HG02943 (cell line): ENCODE data around the gene PRKCB.
"Not testable (repeated sequence)": the region's sequence is repeated elsewhere in the genome, so short reads cannot be mapped to it uniquely, and the experiment has no call there.

Experiments
- ATAC-seq: cut with Tn5 transposase; IDR thresholded peaks from one replicate; pipeline ENCODE4 v1.9.1; 2021; ENCODE audit warnings: mild to moderate bottlenecking, low read depth, moderate library complexity; ENCODE audit not compliant: unreplicated experiment

PRKCB gene

DNA sequence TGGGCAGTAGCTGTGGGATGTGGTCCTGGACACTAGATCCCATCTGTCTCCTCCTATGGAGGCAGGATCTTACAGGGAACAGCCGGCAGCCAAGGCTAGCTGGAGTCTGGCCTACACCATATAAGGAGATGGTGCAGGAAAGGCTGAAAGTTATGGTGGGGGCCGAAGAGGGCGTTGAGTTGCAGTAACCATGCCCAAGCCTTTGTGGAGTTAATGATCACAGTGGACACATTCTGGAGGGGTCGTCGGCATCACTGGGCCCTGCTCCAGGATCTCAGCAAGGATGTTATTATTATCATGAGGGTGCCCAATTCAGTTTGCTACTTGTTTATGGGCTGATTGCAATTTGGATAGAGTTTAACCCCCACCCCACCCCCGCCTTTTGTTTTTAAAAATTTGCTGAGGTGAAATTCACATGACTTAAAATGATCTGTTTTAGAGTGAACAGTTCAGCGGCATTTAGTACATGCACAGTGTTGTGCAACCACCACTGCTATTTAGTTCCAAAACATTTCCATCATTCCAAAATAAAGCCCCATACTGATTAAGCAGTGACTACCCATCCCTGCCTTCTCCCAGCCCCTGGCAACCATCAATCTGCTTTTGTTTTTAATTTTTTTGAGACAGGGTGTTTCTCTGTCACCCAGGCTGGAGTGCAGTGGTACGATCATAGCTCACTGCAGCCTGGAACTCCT, 236.0 kb downstream of the PRKCB start:
- ATAC-seq: no peak

DNA sequence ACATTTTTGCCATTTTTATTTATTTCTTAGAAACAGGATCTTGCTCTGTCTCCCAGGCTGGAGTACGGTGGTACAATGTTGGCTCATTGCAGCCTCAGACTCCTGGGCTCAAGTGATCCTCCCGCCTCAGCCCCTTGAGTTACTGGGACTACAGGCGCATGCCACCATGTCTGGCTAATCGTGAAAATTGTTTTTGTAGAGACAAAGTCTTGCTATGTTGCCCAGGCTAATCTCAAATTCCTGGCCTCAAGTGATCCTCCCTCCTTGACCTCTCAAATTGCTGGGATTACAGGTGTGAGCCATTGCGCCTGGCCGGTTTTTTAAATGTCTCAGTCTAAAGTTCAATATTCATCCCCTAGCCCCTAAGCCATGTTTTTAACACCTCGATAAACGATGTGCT, 237.5 kb downstream of the PRKCB start:
- no peak for ATAC-seq

DNA sequence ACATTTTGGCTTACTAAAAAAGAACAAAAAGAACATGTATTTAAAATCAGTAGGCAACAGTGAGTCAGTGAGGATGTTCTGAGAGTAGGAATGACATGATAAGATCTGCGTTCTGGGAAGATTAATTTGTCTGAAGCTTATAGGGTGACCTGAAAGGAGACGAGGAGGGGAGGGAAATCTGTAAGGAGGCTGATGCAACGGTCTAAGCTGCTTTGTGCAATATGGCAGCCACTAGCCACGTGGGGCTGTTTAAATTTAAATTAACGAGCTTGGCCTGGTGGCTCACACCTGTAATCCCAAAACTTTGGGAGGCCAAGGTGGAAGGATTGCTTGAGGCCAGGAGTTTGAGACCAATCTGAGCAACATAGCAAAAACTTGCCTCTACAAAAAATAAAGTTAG, 238.8 kb downstream of the PRKCB start:
- ATAC-seq: no peak

DNA sequence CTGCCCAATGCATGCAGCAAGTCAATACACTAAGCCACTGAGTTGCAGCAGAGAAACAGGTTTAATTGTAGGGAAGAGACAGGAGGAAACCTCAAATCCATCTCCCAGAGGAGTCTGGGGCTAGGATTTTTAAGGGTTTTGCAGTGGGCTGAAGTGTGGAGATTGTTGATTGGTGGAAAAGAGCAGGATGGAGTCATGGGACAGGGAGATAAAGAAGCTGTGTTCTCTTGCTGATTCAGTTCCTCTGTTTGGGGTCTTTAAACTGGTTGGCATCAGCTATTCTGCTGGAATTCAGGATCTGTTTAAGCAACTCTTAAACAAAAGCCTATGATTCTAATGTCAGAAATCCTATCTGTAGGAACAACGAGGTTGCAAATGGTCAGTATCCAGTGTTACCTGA, 239.5 kb downstream of the PRKCB start:
- no peak for ATAC-seq

DNA sequence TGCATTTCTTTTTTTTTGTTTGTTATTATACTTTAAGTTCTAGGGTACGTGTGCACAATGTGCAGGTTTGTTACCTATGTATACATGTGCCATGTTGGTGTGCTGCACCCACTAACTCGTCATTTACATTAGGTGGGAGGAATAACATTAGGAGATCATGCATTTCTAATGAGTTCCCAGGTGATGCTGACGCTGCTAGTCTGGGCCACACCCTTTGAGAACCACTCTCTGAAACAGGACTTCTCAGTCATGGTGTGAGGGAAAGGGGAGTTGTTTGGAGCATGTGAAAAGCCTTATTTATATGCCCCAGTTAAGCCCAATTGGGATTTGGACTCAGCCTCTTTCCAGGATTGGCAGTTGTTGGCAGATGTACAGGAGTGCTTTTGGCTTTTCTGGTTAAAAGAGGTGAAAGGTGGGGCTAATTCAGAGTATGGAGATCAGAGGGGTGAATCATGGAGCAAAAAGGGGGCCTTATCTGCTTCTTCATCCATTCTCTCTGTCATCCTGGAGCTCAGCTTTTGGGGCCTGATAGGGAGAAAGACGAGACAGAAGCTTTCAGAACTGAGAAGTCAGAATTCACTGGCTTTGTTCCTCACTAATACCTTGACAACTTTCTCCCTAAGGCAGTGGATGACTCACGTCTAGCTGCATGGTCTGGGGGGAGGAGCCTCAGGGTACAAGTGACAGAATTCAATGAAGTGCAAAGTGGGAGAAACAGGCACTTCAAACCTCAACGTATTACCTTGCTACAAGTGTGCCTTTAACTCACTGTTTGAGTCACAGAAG, 240.3 kb downstream of the PRKCB start:
- ATAC-seq: no peak

DNA sequence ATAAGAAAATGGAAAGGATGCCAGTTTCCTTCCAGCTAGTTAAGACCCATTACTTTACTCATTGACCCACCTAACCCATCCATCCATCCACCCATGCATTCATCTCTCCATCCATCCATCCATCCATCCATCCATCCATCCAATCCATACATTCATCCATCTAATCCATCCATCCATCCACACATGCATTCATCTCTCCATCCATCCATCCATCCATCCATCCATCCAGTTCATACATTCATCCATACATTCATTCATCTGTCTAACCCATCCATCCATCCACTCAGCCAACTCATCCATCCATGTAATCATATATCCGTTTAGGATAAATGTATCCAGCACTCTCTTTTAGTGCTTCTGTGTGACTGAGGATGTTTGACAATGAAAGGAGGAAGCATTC, 241.5 kb downstream of the PRKCB start:
- ATAC-seq: no peak

DNA sequence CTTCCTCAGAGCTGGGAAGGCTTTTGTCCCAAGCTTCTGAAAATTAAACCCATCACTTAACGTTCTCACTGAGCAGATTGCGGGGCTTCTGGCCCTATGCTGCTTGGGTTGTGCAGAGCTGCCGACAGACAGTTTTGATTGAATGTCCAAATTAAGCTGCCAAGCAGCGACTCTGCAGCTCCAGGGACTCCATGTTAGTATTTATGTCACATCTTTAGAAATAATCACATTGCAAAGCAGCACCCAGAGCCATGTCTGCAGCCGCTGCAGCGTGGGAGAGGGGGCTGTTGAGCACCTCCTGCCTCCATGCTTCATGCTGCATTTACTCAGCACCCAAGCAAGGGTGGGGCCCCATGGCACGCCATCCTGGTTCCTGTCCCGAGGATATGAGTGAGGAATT, 242.2 kb downstream of the PRKCB start:
- no peak for ATAC-seq

DNA sequence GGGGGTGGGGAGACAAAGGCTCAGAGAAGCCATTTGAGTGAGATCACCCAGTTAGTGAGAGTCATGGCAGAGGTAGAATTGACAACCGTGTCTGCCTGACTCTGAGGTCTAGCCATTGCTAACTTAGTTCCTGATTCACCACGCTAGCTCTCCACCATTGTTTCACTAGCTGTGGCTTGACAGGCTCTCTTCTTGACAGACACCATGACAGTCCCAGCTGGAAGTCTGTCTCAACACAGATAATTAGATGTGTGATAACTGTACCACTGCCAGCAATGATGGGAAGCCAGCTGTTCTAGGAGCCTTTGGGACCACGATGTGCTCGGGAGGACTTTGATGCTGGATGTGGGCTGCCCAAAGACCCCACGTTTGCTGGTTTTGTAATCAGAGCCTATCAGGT, 249.9 kb downstream of the PRKCB start:
- no peak for ATAC-seq

DNA sequence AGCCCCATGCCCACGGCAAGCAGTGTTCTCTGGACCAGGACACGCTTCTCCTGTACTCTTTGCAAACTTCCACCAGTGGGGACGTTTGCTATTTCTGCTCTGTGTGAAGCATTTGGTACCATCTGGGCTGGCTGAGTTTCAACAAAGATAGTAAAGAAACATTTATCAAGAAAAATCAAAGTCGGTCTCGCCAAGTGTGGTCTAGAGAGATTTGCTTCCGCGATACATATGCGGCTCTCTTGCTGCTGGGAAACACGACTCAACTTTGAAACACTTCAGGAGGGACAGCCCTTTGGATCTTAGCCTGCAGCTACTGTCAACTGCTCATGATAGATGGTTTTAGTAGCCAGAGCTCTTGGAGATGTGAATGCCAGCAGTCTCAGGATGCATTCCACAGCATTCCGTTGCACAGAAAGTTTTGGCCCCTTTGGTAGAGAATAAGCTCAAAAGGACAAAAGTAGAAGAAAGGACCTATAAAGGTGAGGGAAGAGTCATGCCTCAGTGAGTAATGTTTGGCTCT, 252.2 kb downstream of the PRKCB start:
- ATAC-seq: no peak

DNA sequence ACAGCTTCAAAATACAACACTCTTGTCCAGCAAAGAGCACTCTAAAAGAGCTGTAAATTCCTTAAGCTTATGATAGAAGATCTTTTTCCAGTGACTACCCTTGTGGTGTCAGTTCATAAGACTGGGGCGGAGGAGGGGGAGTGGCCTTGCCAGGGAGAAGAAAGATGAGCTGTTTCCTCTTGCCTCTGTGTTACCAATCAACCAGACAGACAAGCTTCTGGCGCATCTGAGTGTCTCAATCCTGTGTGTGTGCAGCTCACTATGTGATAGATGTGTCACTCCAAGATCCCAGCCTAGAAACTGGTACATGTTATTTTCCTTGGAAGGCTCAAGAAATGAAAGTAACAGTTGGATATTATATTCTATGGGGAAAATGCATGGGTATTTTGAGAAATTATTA, 253.0 kb downstream of the PRKCB start:
- no peak for ATAC-seq

DNA sequence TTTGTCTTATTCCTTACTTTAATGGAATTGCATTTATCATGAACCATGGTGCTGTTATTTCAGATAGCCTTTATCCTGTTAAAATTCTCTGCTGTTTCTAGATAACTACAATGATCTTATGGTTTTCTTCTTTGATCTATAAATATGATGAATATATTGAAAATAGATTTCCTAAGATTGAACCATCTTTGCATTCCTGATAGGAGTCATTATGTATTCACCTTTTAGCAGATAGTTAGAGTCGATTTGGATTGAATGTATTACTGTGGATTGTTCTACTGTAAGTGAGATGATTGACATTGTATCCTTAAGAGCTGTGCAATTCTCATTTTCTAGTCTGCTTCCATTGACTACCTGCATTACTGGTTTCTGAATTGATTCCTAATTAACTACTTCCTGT, 255.3 kb downstream of the PRKCB start:
- no peak for ATAC-seq

DNA sequence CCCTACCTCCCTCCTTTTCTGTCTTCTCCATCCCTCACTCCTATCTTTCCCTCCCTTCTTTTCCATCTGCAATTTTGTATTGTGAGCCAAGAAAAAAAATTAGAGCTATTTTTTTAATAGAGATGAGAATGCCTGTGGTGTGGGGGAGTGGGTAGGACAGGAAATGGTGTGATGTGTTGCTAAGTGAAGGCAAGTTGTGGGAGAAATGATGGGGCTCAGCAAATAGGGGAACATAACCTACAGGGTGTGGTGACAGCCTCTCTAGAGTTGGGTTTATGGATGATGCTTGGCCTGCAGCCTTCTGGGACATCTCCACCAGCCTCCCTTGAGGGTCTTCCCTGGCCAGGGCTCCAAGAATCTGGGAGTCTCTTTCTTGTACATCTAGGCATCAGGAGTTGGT, 257.3 kb downstream of the PRKCB start:
- ATAC-seq: no peak

DNA sequence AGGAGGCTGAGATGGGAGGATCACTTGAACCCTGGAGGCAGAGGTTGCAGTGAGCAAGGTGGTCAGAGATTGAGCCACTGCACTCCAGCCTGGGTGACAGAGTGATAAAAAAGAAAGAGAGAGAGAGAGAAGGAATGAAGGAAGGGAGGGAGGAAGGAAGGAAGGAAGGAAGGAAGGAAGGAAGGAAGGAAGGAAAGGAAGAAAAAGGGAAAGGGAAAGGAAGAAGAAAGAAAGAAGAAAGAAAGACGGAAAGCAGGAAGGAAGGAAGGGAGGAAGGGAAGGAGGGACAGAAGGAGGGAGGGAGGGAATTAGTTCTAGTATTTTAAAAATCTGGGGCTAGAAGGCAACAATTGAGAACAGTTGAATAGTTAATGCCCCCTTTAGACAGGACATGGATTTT, 258.9 kb downstream of the PRKCB start:
- ATAC-seq: no peak

DNA sequence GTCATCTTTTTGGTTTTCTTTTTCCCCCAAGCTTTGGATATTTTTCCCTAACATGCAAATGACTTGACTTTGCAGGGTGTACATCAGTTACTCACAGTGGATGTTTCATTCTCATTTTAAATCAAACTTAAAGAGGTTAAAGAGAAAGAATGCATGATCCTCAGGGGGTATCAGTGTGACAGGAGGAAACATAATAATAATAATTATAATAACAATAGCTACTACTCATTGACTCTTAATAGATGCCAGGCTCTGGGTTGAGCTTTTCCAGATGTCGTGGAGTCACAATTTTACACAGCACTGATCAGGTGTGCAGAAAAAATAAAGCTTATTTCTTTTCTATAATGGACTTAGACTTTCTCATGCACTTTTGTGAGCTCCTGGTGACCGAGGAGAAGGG, 263.1 kb downstream of the PRKCB start:
- no peak for ATAC-seq

DNA sequence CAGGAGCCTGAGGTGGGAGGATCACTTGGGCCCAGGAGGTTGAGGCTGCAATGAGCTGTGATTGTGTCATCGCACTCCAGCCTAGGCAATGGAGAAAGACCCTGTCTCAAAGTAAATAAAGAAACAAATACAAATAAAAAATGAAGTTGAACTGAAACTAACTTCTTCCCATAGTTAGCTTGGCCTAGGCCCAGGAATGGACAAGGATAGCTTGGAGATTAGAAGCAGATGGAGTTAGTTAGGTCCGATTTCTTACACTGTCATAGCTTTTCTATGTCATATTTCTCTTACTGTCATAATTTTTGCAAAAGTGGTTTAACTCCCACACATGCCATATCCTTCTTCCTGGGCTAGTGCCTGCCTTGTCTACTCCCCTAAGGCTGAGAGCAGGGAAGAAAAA, 265.6 kb downstream of the PRKCB start:
- ATAC-seq: no peak

DNA sequence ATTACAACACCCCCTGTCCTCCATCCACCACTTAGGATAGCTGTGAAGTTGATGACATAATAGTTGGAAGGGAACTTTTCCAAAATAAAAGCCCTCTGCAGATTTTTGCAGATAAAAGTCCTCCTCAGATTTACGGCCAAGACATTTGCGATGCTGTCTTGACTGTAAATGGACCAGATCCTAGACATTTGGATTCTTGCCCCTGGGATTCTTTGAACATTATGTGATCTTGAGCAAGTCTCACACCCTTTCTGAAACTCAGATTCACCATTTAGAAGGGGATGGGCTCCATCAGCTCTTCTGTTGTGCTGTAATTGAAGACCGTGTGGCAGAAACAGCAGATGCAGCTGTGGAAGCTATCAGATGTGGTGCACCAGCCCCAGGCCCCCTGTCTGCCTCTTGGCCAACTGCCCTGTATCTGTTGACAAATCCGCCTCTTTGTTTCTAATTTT, 266.5 kb downstream of the PRKCB start:
- no peak for ATAC-seq

DNA sequence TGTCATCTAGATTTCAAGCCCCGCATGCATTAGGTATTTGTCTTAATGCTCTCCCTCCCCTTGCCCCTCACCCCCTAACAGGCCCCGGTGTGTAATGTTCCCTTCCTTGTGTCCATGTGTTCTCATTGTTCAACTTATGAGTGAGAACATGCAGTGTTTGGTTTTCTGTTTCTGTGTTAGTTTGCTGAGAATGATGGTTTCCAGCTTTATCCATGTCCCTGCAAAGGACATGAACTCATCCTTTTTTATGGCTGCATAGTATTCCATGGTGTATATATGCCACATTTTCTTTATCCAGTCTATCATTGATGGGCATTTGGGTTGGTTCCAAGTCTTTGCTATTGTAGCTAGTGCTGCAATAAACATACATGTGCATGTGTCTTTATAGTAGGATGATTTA, 269.7 kb downstream of the PRKCB start:
- ATAC-seq: not testable (repeated sequence)

DNA sequence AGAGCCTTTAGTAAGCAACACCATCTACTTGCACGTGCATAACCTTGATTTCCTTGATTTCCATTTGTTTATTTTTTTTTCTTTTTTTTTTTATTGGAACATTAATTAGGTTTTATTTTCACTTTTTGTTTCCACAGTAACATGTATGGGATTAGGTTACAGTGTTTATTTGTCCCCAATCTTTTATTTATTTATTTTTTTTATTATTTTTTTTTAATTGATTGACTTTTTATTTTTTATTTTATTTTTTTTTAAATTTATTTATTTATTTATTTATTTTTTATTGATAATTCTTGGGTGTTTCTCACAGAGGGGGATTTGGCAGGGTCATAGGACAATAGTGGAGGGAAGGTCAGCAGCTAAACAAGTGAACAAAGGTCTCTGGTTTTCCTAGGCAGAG, 272.3 kb downstream of the PRKCB start:
- ATAC-seq: not testable (repeated sequence)

DNA sequence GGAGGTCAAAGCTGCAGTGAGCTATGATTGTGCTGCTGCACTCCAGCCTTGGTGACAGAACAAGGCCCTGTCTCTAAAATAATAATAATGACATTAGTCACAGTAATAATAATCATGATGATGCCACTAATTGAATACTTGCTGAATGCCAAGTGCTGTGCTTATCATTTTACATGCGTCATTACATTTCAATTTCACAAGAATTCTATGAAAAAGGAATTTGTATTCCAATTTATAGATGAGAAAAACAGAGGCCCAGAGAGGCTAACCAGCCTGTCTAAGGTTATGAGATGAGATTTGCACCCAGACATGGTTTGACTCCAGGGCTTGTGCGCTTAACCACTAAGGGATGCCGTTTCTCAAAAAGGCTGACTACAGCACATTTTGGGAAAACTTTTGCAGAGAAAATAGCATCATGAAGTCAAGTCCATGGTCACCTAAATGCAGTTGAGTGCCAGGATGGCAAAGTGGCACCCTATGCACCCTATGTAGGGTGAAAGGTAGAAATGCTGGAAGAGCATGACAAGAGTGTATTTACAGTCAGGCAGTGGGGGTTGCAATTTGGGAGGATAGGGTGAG, 276.0 kb downstream of the PRKCB start:
- ATAC-seq: no peak

DNA sequence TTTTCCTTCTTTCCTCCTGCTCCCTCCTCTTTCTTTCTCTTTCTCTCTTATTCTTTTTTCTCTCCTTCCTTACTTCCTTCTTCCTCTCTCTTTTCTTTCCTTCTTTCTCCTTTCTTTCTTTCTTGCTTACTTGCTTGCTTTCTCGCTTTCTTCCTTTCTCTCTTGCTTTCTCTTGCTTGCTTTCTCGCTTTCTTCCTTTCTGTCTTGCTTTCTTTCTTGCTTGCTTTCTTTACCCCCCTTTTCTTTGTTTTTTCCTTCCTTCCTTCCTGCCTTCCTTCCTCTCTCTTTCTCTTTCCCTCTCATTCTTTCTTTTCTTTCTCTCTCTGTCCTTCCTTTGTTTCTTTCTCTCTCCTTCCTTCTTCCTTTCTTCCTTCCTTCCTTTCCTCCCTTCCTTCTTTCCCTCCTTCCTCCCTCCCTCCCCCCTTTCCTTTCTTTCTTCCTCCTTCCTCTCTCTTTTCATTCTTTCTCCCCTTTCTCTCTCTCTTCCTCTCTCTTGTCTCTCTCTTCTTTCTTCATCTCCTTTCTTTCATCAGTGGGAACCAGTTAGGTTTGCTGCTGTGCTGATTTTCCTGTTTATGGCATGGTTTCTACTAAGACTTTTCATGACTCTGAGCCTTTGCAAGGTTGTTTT, 277.4 kb downstream of the PRKCB start:
- no peak for ATAC-seq

DNA sequence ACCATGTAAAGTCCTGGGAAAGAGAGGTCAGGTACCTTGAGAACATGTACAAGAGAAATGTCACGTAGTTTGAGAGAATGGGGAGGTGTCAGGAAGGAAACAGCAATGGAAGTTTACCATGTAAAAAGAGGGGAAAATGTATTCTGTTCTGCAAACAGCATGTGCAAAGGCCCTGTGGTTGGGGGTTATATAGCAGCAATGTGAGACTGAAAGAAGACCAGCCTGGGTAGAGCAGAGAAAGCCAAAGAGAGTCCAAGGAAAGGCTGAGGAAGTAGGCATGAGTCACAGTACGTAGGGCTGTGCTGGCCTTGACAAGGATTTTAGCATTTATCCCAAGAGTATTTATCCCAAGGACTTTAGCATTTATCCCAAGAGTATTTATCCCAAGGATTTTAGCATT, 279.1 kb downstream of the PRKCB start:
- ATAC-seq: no peak
